Measurements from ENCODE around the gene BMP7.

Gene BMP7

GRCh38 chr20:57129303-57129702, 137.1 kb downstream of the BMP7 start:
- H3K4me3 Mint-ChIP-seq, result no peak overlapping the region
- DNase-seq, result no peak
- peaks cover 19% of the 10 kb centered on the region for H3K27me3 Mint-ChIP-seq (ENCODE audit: low read depth, poor library complexity)
- peaks cover 7% of the 10 kb centered on the region for H3K36me3 Mint-ChIP-seq (ENCODE audit: low read depth)
- peaks cover 93% of the 10 kb centered on the region for H3K4me1 Mint-ChIP-seq
- H3K27ac Mint-ChIP-seq, result no peak overlapping the region
- peaks cover 24% of the 10 kb centered on the region for H3K9me3 Mint-ChIP-seq
- no peak for TF ChIP-seq CTCF (IDR thresholded peaks at IDR 0.05)

GRCh38 chr20:57128044-57128757, 138.2 kb downstream of the BMP7 start:
- peaks cover 19% of the 10 kb centered on the region for H3K27me3 Mint-ChIP-seq (ENCODE audit: low read depth, poor library complexity)
- no peak overlapping the region for H3K4me3 Mint-ChIP-seq
- TF ChIP-seq CTCF (IDR thresholded peaks at IDR 0.05), result no peak
- H3K9me3 Mint-ChIP-seq, result peaks cover 31% of the 10 kb centered on the region
- peak overlapping the region; percentile 96 for H3K27ac Mint-ChIP-seq
- no peak for DNase-seq
- H3K36me3 Mint-ChIP-seq (ENCODE audit: low read depth), result peaks cover 12% of the 10 kb centered on the region
- H3K4me1 Mint-ChIP-seq, result peaks cover 93% of the 10 kb centered on the region

GRCh38 chr20:57126481-57127092, 139.9 kb downstream of the BMP7 start:
- TF ChIP-seq CTCF (IDR thresholded peaks at IDR 0.05), result no peak
- Mint-ChIP-seq H3K36me3 (ENCODE audit: low read depth) (peaks cover 12% of the 10 kb centered on the region), H3K4me3 (peak overlapping the region; percentile 3), H3K27me3 (ENCODE audit: low read depth, poor library complexity) (peaks cover 10% of the 10 kb centered on the region), H3K9me3 (peaks cover 34% of the 10 kb centered on the region), H3K27ac (peak overlapping the region; percentile 96), H3K4me1 (peaks cover 91% of the 10 kb centered on the region)
- no peak for DNase-seq

- Mint-ChIP-seq H3K27ac (no peak overlapping the region), H3K4me3 (no peak overlapping the region), H3K4me1 (peaks cover 89% of the 10 kb centered on the region), H3K36me3 (ENCODE audit: low read depth) (peaks cover 12% of the 10 kb centered on the region), H3K9me3 (peaks cover 34% of the 10 kb centered on the region), H3K27me3 (ENCODE audit: low read depth, poor library complexity) (peaks cover 5% of the 10 kb centered on the region)
- TF ChIP-seq CTCF (IDR thresholded peaks at IDR 0.05), result no peak
- no peak for DNase-seq
These were observed 141.5 kb downstream of the BMP7 start for GRCh38 chr20:57124800-57125517.

- no peak overlapping the region for H3K27ac Mint-ChIP-seq
- H3K4me3 Mint-ChIP-seq, result peak overlapping the region; percentile 54
- H3K36me3 Mint-ChIP-seq (ENCODE audit: low read depth), result peaks cover 12% of the 10 kb centered on the region
- peaks cover 90% of the 10 kb centered on the region for H3K4me1 Mint-ChIP-seq
- DNase-seq, result no peak
- H3K27me3 Mint-ChIP-seq (ENCODE audit: low read depth, poor library complexity), result peaks cover 5% of the 10 kb centered on the region
- H3K9me3 Mint-ChIP-seq, result peaks cover 34% of the 10 kb centered on the region
- TF ChIP-seq CTCF (IDR thresholded peaks at IDR 0.05), result no peak
These were observed 142.1 kb downstream of the BMP7 start for GRCh38 chr20:57124366-57124765.
